ENCODE measurements around the gene PTH1R. TPM values are rescaled to one million over a fixed set of nuclear protein-coding genes. Genes with fewer than 3 reads are reported as not detected.

Gene PTH1R
- total RNA-seq, 2 donors from 2014 or later, result 0.69 to 4.8 TPM

DNA sequence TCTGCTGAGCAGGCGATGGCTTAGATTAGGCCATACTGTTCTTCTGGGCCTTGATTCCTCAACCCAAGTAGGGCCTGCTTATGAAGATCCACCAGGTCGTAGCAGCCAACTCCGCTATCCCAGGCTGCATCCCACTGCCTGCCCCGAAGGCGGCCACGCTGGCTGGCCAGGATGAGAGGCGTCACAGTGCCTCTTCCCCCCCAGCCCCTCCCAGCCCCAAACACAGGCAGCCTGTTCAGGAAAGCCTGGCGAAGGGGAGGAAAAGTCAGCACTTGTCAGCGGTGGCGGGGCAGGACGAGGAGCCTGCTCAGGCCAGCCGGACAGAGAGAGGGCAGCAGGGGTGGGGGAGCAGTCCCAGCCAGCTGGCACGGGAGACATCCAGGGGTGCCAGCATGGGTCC is 11.2 kb downstream of the PTH1R start:
- H3K27me3 Mint-ChIP-seq (ENCODE audit: insufficient read depth), result peaks cover 96% of the 10 kb centered on the region
- H3K27ac ChIP-seq (ENCODE audit: low read depth, low read length), result no peak overlapping the region
- TF ChIP-seq, protein P1, sequence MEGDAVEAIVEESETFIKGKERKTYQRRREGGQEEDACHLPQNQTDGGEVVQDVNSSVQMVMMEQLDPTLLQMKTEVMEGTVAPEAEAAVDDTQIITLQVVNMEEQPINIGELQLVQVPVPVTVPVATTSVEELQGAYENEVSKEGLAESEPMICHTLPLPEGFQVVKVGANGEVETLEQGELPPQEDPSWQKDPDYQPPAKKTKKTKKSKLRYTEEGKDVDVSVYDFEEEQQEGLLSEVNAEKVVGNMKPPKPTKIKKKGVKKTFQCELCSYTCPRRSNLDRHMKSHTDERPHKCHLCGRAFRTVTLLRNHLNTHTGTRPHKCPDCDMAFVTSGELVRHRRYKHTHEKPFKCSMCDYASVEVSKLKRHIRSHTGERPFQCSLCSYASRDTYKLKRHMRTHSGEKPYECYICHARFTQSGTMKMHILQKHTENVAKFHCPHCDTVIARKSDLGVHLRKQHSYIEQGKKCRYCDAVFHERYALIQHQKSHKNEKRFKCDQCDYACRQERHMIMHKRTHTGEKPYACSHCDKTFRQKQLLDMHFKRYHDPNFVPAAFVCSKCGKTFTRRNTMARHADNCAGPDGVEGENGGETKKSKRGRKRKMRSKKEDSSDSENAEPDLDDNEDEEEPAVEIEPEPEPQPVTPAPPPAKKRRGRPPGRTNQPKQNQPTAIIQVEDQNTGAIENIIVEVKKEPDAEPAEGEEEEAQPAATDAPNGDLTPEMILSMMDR (conservative IDR thresholded peaks at IDR 0.05), result no peak
- no peak overlapping the region for H3K4me3 Mint-ChIP-seq
- no peak overlapping the region for H3K27ac Mint-ChIP-seq
- H3K9me3 Mint-ChIP-seq, result no peaks in the 10 kb centered on the region
- H3K4me1 Mint-ChIP-seq, result peaks cover 13% of the 10 kb centered on the region
- no peak overlapping the region for H3K9ac ChIP-seq (ENCODE audit: extremely low read depth, low read length, poor library complexity, severe bottlenecking)
- 78 to 81% methylated on average over 2 to 13 of the region's 13 CpGs for WGBS, 2 experiments (ENCODE audit: insufficient coverage in 1 of 2, insufficient read length in 1 of 2)
- H3K27me3 ChIP-seq (ENCODE audit: control insufficient read depth, insufficient read depth, low read length, poor library complexity, severe bottlenecking), result peaks cover 57% of the 10 kb centered on the region
- H3K9me3 ChIP-seq (ENCODE audit: control insufficient read depth, low read length), result no peaks in the 10 kb centered on the region
- DNase-seq, result peak; percentile 61
- H3K4me1 ChIP-seq (ENCODE audit: control insufficient read depth, insufficient read depth, low read length), result peaks cover 5% of the 10 kb centered on the region
- no peak overlapping the region for H3K4me3 ChIP-seq (ENCODE audit: low read length)
- no peaks in the 10 kb centered on the region for H3K36me3 ChIP-seq (ENCODE audit: control insufficient read depth, insufficient read depth, low read length)
- no peaks in the 10 kb centered on the region for H3K36me3 Mint-ChIP-seq (ENCODE audit: low read depth)

DNA sequence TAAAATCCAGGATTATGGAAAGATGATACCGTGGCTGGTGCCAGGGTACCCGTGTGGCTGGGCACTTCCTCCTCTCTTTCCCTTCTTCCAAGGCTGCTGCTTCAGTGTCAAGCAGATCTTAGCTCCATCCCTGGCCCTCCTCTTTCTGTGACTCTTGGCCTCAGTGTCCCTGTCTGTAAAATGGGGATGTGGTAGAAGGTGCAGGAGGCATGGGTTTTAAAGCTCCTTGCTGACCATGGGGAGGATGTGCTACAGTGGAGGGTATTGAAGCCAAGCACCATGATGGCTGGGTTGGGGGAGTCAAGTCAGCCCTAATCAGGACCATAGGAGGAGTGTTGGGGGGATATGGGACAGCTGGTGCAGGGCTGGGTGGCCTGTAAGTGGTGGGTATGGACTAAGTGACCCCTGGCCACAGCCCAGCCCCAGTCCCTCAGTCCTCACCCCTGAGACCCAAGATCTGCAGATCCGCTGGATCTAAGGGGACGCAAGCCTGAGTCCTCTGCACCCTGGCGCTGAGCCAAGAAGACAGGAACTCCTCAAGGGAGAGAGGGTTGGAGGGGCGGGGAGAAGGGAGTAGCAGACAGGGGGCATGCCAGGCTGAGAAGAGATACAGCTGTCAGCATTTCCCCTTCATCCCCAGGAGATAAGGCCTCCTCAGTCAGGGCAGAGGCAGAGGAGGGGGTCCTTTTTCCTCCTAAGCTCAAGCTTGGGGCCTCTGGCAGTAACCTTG is 12.0 kb downstream of the PTH1R start:
- no peak overlapping the region for H3K27ac ChIP-seq (ENCODE audit: low read depth, low read length)
- no peak overlapping the region for H3K27ac Mint-ChIP-seq
- H3K9me3 Mint-ChIP-seq, result no peaks in the 10 kb centered on the region
- no peak for DNase-seq
- H3K36me3 Mint-ChIP-seq (ENCODE audit: low read depth), result no peaks in the 10 kb centered on the region
- peaks cover 93% of the 10 kb centered on the region for H3K27me3 Mint-ChIP-seq (ENCODE audit: insufficient read depth)
- TF ChIP-seq, protein P1 (conservative IDR thresholded peaks at IDR 0.05), result no peak
- H3K27me3 ChIP-seq (ENCODE audit: control insufficient read depth, insufficient read depth, low read length, poor library complexity, severe bottlenecking), result peaks cover 49% of the 10 kb centered on the region
- H3K4me3 ChIP-seq (ENCODE audit: low read length), result no peak overlapping the region
- no peak overlapping the region for H3K9ac ChIP-seq (ENCODE audit: extremely low read depth, low read length, poor library complexity, severe bottlenecking)
- H3K4me1 Mint-ChIP-seq, result peaks cover 8% of the 10 kb centered on the region
- WGBS, 2 experiments (ENCODE audit: insufficient coverage in 1 of 2, insufficient read length in 1 of 2), result 94% methylated on average over 6 of the region's 6 CpGs; no CpG with 5 or more reads in 1 of the 2 experiments
- no peaks in the 10 kb centered on the region for H3K9me3 ChIP-seq (ENCODE audit: control insufficient read depth, low read length)
- peaks cover 5% of the 10 kb centered on the region for H3K4me1 ChIP-seq (ENCODE audit: control insufficient read depth, insufficient read depth, low read length)
- H3K36me3 ChIP-seq (ENCODE audit: control insufficient read depth, insufficient read depth, low read length), result no peaks in the 10 kb centered on the region
- H3K4me3 Mint-ChIP-seq, result no peak overlapping the region

DNA sequence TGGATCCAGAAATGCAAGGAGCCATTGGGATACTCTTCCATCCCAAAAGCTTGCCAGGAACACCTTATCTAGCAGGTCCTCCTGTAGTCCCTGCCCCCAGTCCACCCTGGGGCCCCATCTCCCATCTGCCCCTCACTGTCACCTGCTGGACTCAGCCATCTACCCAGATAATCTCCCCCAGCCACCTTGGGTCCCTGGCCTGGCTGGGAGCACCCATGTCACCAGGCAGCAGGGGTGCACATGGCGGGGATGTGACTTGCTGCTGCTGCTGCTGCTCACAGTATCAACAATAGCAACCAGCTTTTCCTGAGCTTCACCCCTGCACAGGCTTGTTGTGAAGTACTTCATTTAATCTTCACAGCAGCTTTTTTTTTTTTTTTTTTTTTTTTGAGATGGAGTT is 12.6 kb downstream of the PTH1R start:
- peaks cover 8% of the 10 kb centered on the region for H3K4me1 Mint-ChIP-seq
- no peak overlapping the region for H3K27ac Mint-ChIP-seq
- H3K9ac ChIP-seq (ENCODE audit: extremely low read depth, low read length, poor library complexity, severe bottlenecking), result no peak overlapping the region
- no peak overlapping the region for H3K27ac ChIP-seq (ENCODE audit: low read depth, low read length)
- H3K9me3 ChIP-seq (ENCODE audit: control insufficient read depth, low read length), result no peaks in the 10 kb centered on the region
- no peak overlapping the region for H3K4me3 ChIP-seq (ENCODE audit: low read length)
- no peak overlapping the region for H3K4me3 Mint-ChIP-seq
- no peak for DNase-seq
- H3K4me1 ChIP-seq (ENCODE audit: control insufficient read depth, insufficient read depth, low read length), result peaks cover 5% of the 10 kb centered on the region
- H3K36me3 ChIP-seq (ENCODE audit: control insufficient read depth, insufficient read depth, low read length), result no peaks in the 10 kb centered on the region
- TF ChIP-seq, protein P1 (conservative IDR thresholded peaks at IDR 0.05), result no peak
- no peaks in the 10 kb centered on the region for H3K9me3 Mint-ChIP-seq
- H3K27me3 Mint-ChIP-seq (ENCODE audit: insufficient read depth), result peaks cover 88% of the 10 kb centered on the region
- no peaks in the 10 kb centered on the region for H3K36me3 Mint-ChIP-seq (ENCODE audit: low read depth)
- WGBS, 2 experiments (ENCODE audit: insufficient coverage in 1 of 2, insufficient read length in 1 of 2), result 80 to 86% methylated on average over 1 of the region's 1 CpG
- peaks cover 43% of the 10 kb centered on the region for H3K27me3 ChIP-seq (ENCODE audit: control insufficient read depth, insufficient read depth, low read length, poor library complexity, severe bottlenecking)
